Measurements from ENCODE around the gene FOXO6. TPM values are rescaled to one million over a fixed set of nuclear protein-coding genes. Genes with fewer than 3 reads are reported as not detected.

FOXO6 gene
- total RNA-seq: not detected in 2 replicates

GRCh38 chr1:41360786-41361494 is at the start of gene FOXO6:
TSS of gene FOXO6 (plus strand) at chr1:41361434.
- Mint-ChIP-seq H3K27ac (peak within 1 kb of the TSS; percentile 19), H3K4me3 (peak within 1 kb of the TSS; percentile 66), H3K4me1 (no peaks in the 10 kb centered on the region), H3K27me3 (peaks cover 52% of the 10 kb centered on the region), H3K36me3 (ENCODE audit: low read depth) (no peaks in the 10 kb centered on the region), H3K9me3 (no peaks in the 10 kb centered on the region)
- intact Hi-C loops (cut with micrococcal nuclease): no loop called here
- peak; percentile 97 for DNase-seq

GRCh38 chr1:41312991-41313645 is 48.1 kb upstream of the FOXO6 start:
- H3K27me3 Mint-ChIP-seq: peaks cover 14% of the 10 kb centered on the region
- no peaks in the 10 kb centered on the region for H3K9me3 Mint-ChIP-seq
- H3K36me3 Mint-ChIP-seq (ENCODE audit: low read depth): no peaks in the 10 kb centered on the region
- H3K4me1 Mint-ChIP-seq: peaks cover 1% of the 10 kb centered on the region
- no peak overlapping the region for H3K27ac Mint-ChIP-seq
- H3K4me3 Mint-ChIP-seq: no peak overlapping the region
- intact Hi-C loops (cut with micrococcal nuclease): no loop called here
- DNase-seq: no peak

GRCh38 chr1:41313661-41314131 is 47.5 kb upstream of the FOXO6 start:
- DNase-seq: peak; percentile 61
- Mint-ChIP-seq H3K4me3 (no peak overlapping the region), H3K4me1 (peaks cover 1% of the 10 kb centered on the region), H3K9me3 (no peaks in the 10 kb centered on the region), H3K36me3 (ENCODE audit: low read depth) (no peaks in the 10 kb centered on the region), H3K27me3 (peaks cover 16% of the 10 kb centered on the region), H3K27ac (no peak overlapping the region)
- intact Hi-C loops (cut with micrococcal nuclease): no loop called here

GRCh38 chr1:41314376-41315145 is 46.7 kb upstream of the FOXO6 start:
- Mint-ChIP-seq H3K4me1 (peaks cover 1% of the 10 kb centered on the region), H3K27ac (no peak overlapping the region), H3K36me3 (ENCODE audit: low read depth) (no peaks in the 10 kb centered on the region), H3K27me3 (peaks cover 16% of the 10 kb centered on the region), H3K9me3 (no peaks in the 10 kb centered on the region), H3K4me3 (no peak overlapping the region)
- intact Hi-C loops (cut with micrococcal nuclease): no loop called here
- DNase-seq: no peak

- Mint-ChIP-seq H3K27me3 (peaks cover 11% of the 10 kb centered on the region), H3K9me3 (no peaks in the 10 kb centered on the region), H3K4me1 (peaks cover 1% of the 10 kb centered on the region), H3K4me3 (no peak overlapping the region), H3K27ac (no peak overlapping the region), H3K36me3 (ENCODE audit: low read depth) (no peaks in the 10 kb centered on the region)
- intact Hi-C loops (cut with micrococcal nuclease): no loop called here
- DNase-seq: no peak
These were observed 46.0 kb upstream of the FOXO6 start for GRCh38 chr1:41315146-41315822.

GRCh38 chr1:41315871-41316270 is 45.4 kb upstream of the FOXO6 start:
- intact Hi-C loops (cut with micrococcal nuclease): no loop called here
- no peaks in the 10 kb centered on the region for H3K36me3 Mint-ChIP-seq (ENCODE audit: low read depth)
- peaks cover 1% of the 10 kb centered on the region for H3K4me1 Mint-ChIP-seq
- peak; percentile 48 for DNase-seq
- H3K27ac Mint-ChIP-seq: no peak overlapping the region
- peaks cover 5% of the 10 kb centered on the region for H3K27me3 Mint-ChIP-seq
- no peaks in the 10 kb centered on the region for H3K9me3 Mint-ChIP-seq
- no peak overlapping the region for H3K4me3 Mint-ChIP-seq

GRCh38 chr1:41317361-41317760 is 43.9 kb upstream of the FOXO6 start:
- no peaks in the 10 kb centered on the region for H3K36me3 Mint-ChIP-seq (ENCODE audit: low read depth)
- H3K9me3 Mint-ChIP-seq: no peaks in the 10 kb centered on the region
- no peak for DNase-seq
- no peaks in the 10 kb centered on the region for H3K4me1 Mint-ChIP-seq
- no peak overlapping the region for H3K4me3 Mint-ChIP-seq
- peaks cover 2% of the 10 kb centered on the region for H3K27me3 Mint-ChIP-seq
- intact Hi-C loops (cut with micrococcal nuclease): no loop called here
- no peak overlapping the region for H3K27ac Mint-ChIP-seq

GRCh38 chr1:41318135-41318534 is 43.1 kb upstream of the FOXO6 start:
- Mint-ChIP-seq H3K36me3 (ENCODE audit: low read depth) (no peaks in the 10 kb centered on the region), H3K27ac (no peak overlapping the region), H3K4me3 (no peak overlapping the region), H3K9me3 (no peaks in the 10 kb centered on the region), H3K27me3 (peaks cover 2% of the 10 kb centered on the region), H3K4me1 (no peaks in the 10 kb centered on the region)
- DNase-seq: no peak
- intact Hi-C loops (cut with micrococcal nuclease): no loop called here

GRCh38 chr1:41319106-41319755 is 42.0 kb upstream of the FOXO6 start:
- H3K9me3 Mint-ChIP-seq: no peaks in the 10 kb centered on the region
- intact Hi-C loops (cut with micrococcal nuclease): no loop called here
- H3K27ac Mint-ChIP-seq: no peak overlapping the region
- H3K4me1 Mint-ChIP-seq: no peaks in the 10 kb centered on the region
- H3K27me3 Mint-ChIP-seq: peaks cover 2% of the 10 kb centered on the region
- no peak overlapping the region for H3K4me3 Mint-ChIP-seq
- no peaks in the 10 kb centered on the region for H3K36me3 Mint-ChIP-seq (ENCODE audit: low read depth)
- no peak for DNase-seq

- no peak for DNase-seq
- peaks cover 8% of the 10 kb centered on the region for H3K27me3 Mint-ChIP-seq
- H3K4me3 Mint-ChIP-seq: no peak overlapping the region
- no peaks in the 10 kb centered on the region for H3K36me3 Mint-ChIP-seq (ENCODE audit: low read depth)
- intact Hi-C loops (cut with micrococcal nuclease): no loop called here
- no peak overlapping the region for H3K27ac Mint-ChIP-seq
- H3K9me3 Mint-ChIP-seq: no peaks in the 10 kb centered on the region
- H3K4me1 Mint-ChIP-seq: no peaks in the 10 kb centered on the region
These were observed 41.2 kb upstream of the FOXO6 start for GRCh38 chr1:41319807-41320711.

- intact Hi-C loops (cut with micrococcal nuclease): no loop called here
- no peak overlapping the region for H3K4me3 Mint-ChIP-seq
These were observed 40.1 kb upstream of the FOXO6 start for GRCh38 chr1:41320895-41321676.

GRCh38 chr1:41322101-41322661 is 39.1 kb upstream of the FOXO6 start:
- H3K4me1 Mint-ChIP-seq: no peaks in the 10 kb centered on the region
- peaks cover 12% of the 10 kb centered on the region for H3K27me3 Mint-ChIP-seq
- no peak overlapping the region for H3K4me3 Mint-ChIP-seq
- no peaks in the 10 kb centered on the region for H3K36me3 Mint-ChIP-seq (ENCODE audit: low read depth)
- peak; percentile 34 for DNase-seq
- H3K9me3 Mint-ChIP-seq: no peaks in the 10 kb centered on the region
- no peak overlapping the region for H3K27ac Mint-ChIP-seq
- intact Hi-C loops (cut with micrococcal nuclease): no loop called here

More at GRCh38 chr1:41320895-41321676, 40.1 kb upstream of the FOXO6 start:
- DNase-seq: no peak
- Mint-ChIP-seq H3K9me3 (no peaks in the 10 kb centered on the region), H3K4me1 (no peaks in the 10 kb centered on the region), H3K27ac (no peak overlapping the region), H3K36me3 (ENCODE audit: low read depth) (no peaks in the 10 kb centered on the region), H3K27me3 (peaks cover 10% of the 10 kb centered on the region)

All from activated CD4-positive, alpha-beta T cell treated with anti-CD3 and anti-CD28 coated beads, Interleukin-2, amount 10 ng/mL, durations not matched to agents 24 days and 14 days (primary cell).